ENCODE data around the gene TYW1. TPM values are rescaled to one million over a fixed set of nuclear protein-coding genes. Genes with fewer than 3 reads are reported as not detected.
"Not testable (repeated sequence)": the region's sequence is repeated elsewhere in the genome, so short reads cannot be mapped to it uniquely, and the experiment has no call there.

Gene TYW1
- total RNA-seq, 1 experiment from 2014 or later, result 16.8 TPM

DNA sequence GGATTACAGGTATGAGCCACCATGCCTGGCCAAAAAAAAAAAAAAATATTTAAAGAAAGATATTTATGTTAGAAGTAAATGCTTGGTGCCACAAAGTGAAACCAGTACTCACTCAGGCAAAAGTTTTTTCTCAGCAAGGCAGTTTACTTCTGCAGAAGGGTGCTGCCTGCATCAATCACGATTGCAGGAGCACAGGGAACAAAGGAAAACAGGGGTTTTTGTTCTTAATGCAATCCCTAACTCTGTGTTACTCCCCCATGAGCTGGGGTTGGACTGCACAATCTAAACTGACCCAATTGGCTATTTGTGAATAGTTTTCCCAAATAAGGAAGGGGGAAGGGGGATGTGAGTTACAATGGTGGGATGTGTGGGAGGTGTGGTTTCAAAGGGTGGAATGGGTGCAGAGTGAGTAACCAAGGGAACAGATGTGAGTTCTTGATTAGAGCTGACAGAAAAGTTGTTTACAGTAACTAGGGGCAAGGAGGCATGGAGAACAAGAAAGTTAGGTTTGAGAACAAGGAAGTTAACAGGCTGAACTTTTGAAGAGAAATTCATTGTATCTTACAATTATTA lies 255.4 kb downstream of the TYW1 start:
- Histone ChIP-seq H3K4me1 (ENCODE audit: insufficient read depth, low read length, poor library complexity, severe bottlenecking) (no peaks in the 10 kb centered on the region), H3K4me3 (ENCODE audit: low read depth, low read length, poor library complexity, severe bottlenecking) (no peak overlapping the region), H3K9me3 (ENCODE audit: low read depth, low read length, poor library complexity, severe bottlenecking) (peaks cover 11% of the 10 kb centered on the region), H3K27me3 (replicated peaks; ENCODE audit: insufficient read depth, low read depth, low read length, poor library complexity) (no peaks in the 10 kb centered on the region), H3K27ac (ENCODE audit: low read depth, low read length, poor library complexity, severe bottlenecking) (no peak overlapping the region), H3K36me3 (ENCODE audit: insufficient read depth, low read length, poor library complexity, severe bottlenecking) (no peaks in the 10 kb centered on the region)
- no TSS peak for BruUV-seq (replicated peaks)
- no peak for TF ChIP-seq EZH2 (IDR thresholded peaks at IDR 0.05; ENCODE audit: borderline replicate concordance, low read depth, low read length, poor library complexity, severe bottlenecking)
- no peak for TF ChIP-seq CTCF (conservative IDR thresholded peaks at IDR 0.05; ENCODE audit: low read depth, low read length)
- ChIA-PET POLR2A (ENCODE audit: low non-redundant PET) (no interaction called here), CTCF (no interaction called here)
- DNase-seq (ENCODE audit: low spot score), result no peak
- intact Hi-C loops (cut with micrococcal nuclease; ENCODE audit: unreplicated experiment), result no loop called here

- intact Hi-C loops (cut with micrococcal nuclease; ENCODE audit: unreplicated experiment); H3K36me3 ChIP-seq (ENCODE audit: insufficient read depth, low read length, poor library complexity, severe bottlenecking); DNase-seq (ENCODE audit: low spot score); H3K27ac ChIP-seq (ENCODE audit: low read depth, low read length, poor library complexity, severe bottlenecking); H3K27me3 ChIP-seq (replicated peaks; ENCODE audit: insufficient read depth, low read depth, low read length, poor library complexity); H3K4me3 ChIP-seq (ENCODE audit: low read depth, low read length, poor library complexity, severe bottlenecking); CTCF ChIA-PET; POLR2A ChIA-PET (ENCODE audit: low non-redundant PET); BruUV-seq (replicated peaks); H3K4me1 ChIP-seq (ENCODE audit: insufficient read depth, low read length, poor library complexity, severe bottlenecking): not testable (repeated sequence)
- peaks cover 11% of the 10 kb centered on the region for H3K9me3 ChIP-seq (ENCODE audit: low read depth, low read length, poor library complexity, severe bottlenecking)
These were observed 258.4 kb downstream of the TYW1 start for GRCh38 chr7:67255076-67255475.

- H3K27me3 ChIP-seq (replicated peaks; ENCODE audit: insufficient read depth, low read depth, low read length, poor library complexity); H3K36me3 ChIP-seq (ENCODE audit: insufficient read depth, low read length, poor library complexity, severe bottlenecking); H3K4me3 ChIP-seq (ENCODE audit: low read depth, low read length, poor library complexity, severe bottlenecking); DNase-seq (ENCODE audit: low spot score); H3K9me3 ChIP-seq (ENCODE audit: low read depth, low read length, poor library complexity, severe bottlenecking); H3K4me1 ChIP-seq (ENCODE audit: insufficient read depth, low read length, poor library complexity, severe bottlenecking); H3K27ac ChIP-seq (ENCODE audit: low read depth, low read length, poor library complexity, severe bottlenecking); intact Hi-C loops (cut with micrococcal nuclease; ENCODE audit: unreplicated experiment); BruUV-seq (replicated peaks); CTCF ChIA-PET; POLR2A ChIA-PET (ENCODE audit: low non-redundant PET): not testable (repeated sequence)
These were observed 261.1 kb downstream of the TYW1 start for GRCh38 chr7:67257779-67258178.

GRCh38 chr7:67259363-67259762 lies 262.7 kb downstream of the TYW1 start:
- DNase-seq (ENCODE audit: low spot score); H3K4me3 ChIP-seq (ENCODE audit: low read depth, low read length, poor library complexity, severe bottlenecking); POLR2A ChIA-PET (ENCODE audit: low non-redundant PET); intact Hi-C loops (cut with micrococcal nuclease; ENCODE audit: unreplicated experiment); H3K27me3 ChIP-seq (replicated peaks; ENCODE audit: insufficient read depth, low read depth, low read length, poor library complexity); CTCF ChIA-PET; H3K9me3 ChIP-seq (ENCODE audit: low read depth, low read length, poor library complexity, severe bottlenecking); H3K36me3 ChIP-seq (ENCODE audit: insufficient read depth, low read length, poor library complexity, severe bottlenecking); H3K4me1 ChIP-seq (ENCODE audit: insufficient read depth, low read length, poor library complexity, severe bottlenecking); H3K27ac ChIP-seq (ENCODE audit: low read depth, low read length, poor library complexity, severe bottlenecking); BruUV-seq (replicated peaks): not testable (repeated sequence)

DNA sequence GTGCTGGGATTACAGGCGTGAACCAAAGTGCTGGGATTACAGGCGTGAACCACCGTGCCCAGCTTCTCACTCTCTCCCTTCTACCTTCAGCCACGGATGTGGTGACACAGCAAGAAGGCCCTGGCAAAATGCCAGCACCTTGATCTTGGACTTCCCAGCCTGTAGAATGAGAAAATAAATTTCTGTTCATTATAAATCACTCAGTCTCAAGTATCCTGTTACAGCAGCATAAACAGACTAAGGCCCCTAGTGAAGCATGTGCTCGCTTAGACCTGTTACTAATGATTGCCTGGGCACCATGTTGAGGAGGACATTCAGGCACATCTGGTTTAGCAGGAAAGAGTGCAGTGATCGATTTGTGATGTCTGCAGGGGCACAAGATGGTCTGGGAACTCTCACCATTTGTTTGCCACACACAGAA lies 263.5 kb downstream of the TYW1 start:
- POLR2A ChIA-PET (ENCODE audit: low non-redundant PET); H3K27me3 ChIP-seq (replicated peaks; ENCODE audit: insufficient read depth, low read depth, low read length, poor library complexity): not testable (repeated sequence)
- peak; percentile 5 for DNase-seq (ENCODE audit: low spot score)

DNA sequence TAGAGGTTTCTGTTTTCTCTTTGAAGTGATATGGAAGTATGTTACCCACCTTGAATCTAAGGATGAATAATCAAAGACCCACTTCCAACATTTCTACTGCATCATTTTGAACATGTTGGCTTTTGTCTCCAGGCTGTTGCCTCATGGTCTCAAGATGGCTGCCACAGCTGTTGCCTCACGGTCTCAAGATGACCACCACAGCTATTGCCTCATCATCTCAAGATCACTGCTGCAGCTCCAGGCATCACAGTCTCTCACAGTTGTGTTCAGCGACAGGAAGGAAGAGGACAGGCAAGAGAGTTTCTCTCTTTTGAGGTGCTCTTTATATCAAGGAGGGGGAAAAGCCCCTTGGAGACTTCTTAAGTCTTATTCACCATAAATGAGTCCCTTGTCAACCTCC lies 267.4 kb downstream of the TYW1 start:
- H3K27me3 ChIP-seq (replicated peaks; ENCODE audit: insufficient read depth, low read depth, low read length, poor library complexity); CTCF ChIA-PET; POLR2A ChIA-PET (ENCODE audit: low non-redundant PET); DNase-seq (ENCODE audit: low spot score); H3K9me3 ChIP-seq (ENCODE audit: low read depth, low read length, poor library complexity, severe bottlenecking); intact Hi-C loops (cut with micrococcal nuclease; ENCODE audit: unreplicated experiment); H3K4me1 ChIP-seq (ENCODE audit: insufficient read depth, low read length, poor library complexity, severe bottlenecking); H3K4me3 ChIP-seq (ENCODE audit: low read depth, low read length, poor library complexity, severe bottlenecking); H3K36me3 ChIP-seq (ENCODE audit: insufficient read depth, low read length, poor library complexity, severe bottlenecking); BruUV-seq (replicated peaks); H3K27ac ChIP-seq (ENCODE audit: low read depth, low read length, poor library complexity, severe bottlenecking): not testable (repeated sequence)

More for the DNA sequence above, 263.5 kb downstream of the TYW1 start:
- BruUV-seq (replicated peaks); H3K4me1 ChIP-seq (ENCODE audit: insufficient read depth, low read length, poor library complexity, severe bottlenecking); H3K4me3 ChIP-seq (ENCODE audit: low read depth, low read length, poor library complexity, severe bottlenecking); CTCF ChIA-PET; H3K36me3 ChIP-seq (ENCODE audit: insufficient read depth, low read length, poor library complexity, severe bottlenecking); H3K9me3 ChIP-seq (ENCODE audit: low read depth, low read length, poor library complexity, severe bottlenecking); intact Hi-C loops (cut with micrococcal nuclease; ENCODE audit: unreplicated experiment); H3K27ac ChIP-seq (ENCODE audit: low read depth, low read length, poor library complexity, severe bottlenecking): not testable (repeated sequence)

DNA sequence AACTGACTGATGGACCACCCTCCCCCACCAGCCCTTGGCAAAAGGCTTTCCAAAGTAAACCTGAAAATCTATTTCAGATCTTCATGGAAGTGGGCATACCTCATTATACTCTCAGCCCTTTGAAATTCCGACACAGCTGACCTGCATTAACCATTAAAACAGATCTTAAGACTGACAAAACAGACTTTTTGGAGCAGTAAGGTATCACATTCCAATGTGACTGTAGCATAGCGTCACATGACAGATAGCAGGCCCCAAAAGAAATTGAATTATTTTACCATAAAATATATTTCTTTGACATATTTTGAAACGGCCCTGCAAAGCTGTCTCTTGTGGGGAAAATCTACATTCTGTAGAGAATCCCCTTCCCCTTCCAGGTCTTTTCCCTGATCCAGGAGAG lies 269.4 kb downstream of the TYW1 start:
- H3K9me3 ChIP-seq (ENCODE audit: low read depth, low read length, poor library complexity, severe bottlenecking); H3K27ac ChIP-seq (ENCODE audit: low read depth, low read length, poor library complexity, severe bottlenecking); H3K36me3 ChIP-seq (ENCODE audit: insufficient read depth, low read length, poor library complexity, severe bottlenecking); CTCF ChIA-PET; DNase-seq (ENCODE audit: low spot score); intact Hi-C loops (cut with micrococcal nuclease; ENCODE audit: unreplicated experiment); H3K4me3 ChIP-seq (ENCODE audit: low read depth, low read length, poor library complexity, severe bottlenecking); H3K4me1 ChIP-seq (ENCODE audit: insufficient read depth, low read length, poor library complexity, severe bottlenecking); H3K27me3 ChIP-seq (replicated peaks; ENCODE audit: insufficient read depth, low read depth, low read length, poor library complexity); POLR2A ChIA-PET (ENCODE audit: low non-redundant PET); BruUV-seq (replicated peaks): not testable (repeated sequence)
